Pancreas (tissue), 10 donors: ENCODE measurements around the gene IQGAP2. TPM values are rescaled to one million over a fixed set of nuclear protein-coding genes. Genes with fewer than 3 reads are reported as not detected.

Source experiments
- ATAC-seq, 4 donors: fragments of 200-7000 bp; cut with Tn5 transposase; one replicate each; pipeline versions ENCODE4 v1.8.0 to v1.9.1; 2020; ENCODE audit warnings: mild to moderate bottlenecking in 4 of 4, moderate library complexity in 4 of 4
- DNase-seq, 6 donors: peaks; one replicate each; pipeline ENCODE4 v3.0.0-alpha.2; 2020
- FAIRE-seq: peaks from 2 replicates; lab custom pipeline; 2012; peaks lifted over from hg19 to GRCh38; lab: Jason Lieb, UNC
- H3K27ac ChIP-seq, 4 donors: fragments of 200-600 bp; sonication (generic); 1 replicate in 3 of 4; 2 replicates in 1 of 4; pipeline versions ENCODE4 v1.5.0 to v1.8.0; 2020
- H3K27me3 ChIP-seq, 4 donors: fragments of 200-600 bp; one replicate each; pipeline ENCODE4 v1.8.0; 2021
- H3K36me3 ChIP-seq, 3 donors: fragments of 200-600 bp; sonication (generic) in 1 of 3; one replicate each; pipeline versions ENCODE4 v1.5.0 to v1.8.0; 2020 to 2021
- H3K4me1 ChIP-seq, 3 donors: fragments of 200-600 bp; one replicate each; pipeline ENCODE4 v1.8.0; 2021
- H3K4me3 ChIP-seq, 4 donors: fragments of 200-600 bp; sonication (generic) in 2 of 4; one replicate each; pipeline versions ENCODE4 v1.5.0 to v1.8.0; 2020 to 2021
- H3K9me3 ChIP-seq, 4 donors: fragments of 200-600 bp; one replicate each; pipeline ENCODE4 v1.8.0; 2021
- WGBS, 2 donors: extraction: QIAGEN DNeasy Blood & Tissue Kit; methylation state at CpG; one replicate each; pipeline ENCODE4 v1.1.7; 2013; 5-methylcytosine and 5-hydroxymethylcytosine counted together
- intact Hi-C, 3 donors: fragments of 100-400 bp; cut with DNase I; formaldehyde crosslinking; loops; one replicate each; pipeline versions ENCODE4 v1.11.1 to v1.14.2; 2022
- polyA plus RNA-seq, 2 donors: library from polyadenylated mRNA; stranded (reverse); fragments of 200-250 nt; gene quantifications; one replicate each; pipeline ENCODE4 v1.2.3, GENCODE V29; 2013
- total RNA-seq, 6 donors: library from RNA; stranded (reverse); fragmentation: NEBNext Ultra II Directional in 4 of 6; extraction: Animal tissue kit (Norgen Biotek cat#: 25700) in 4 of 6; gene quantifications; one replicate each; pipeline versions ENCODE4 v1.2.1 to v1.2.4, GENCODE V29; 2021 to 2023
- TF ChIP-seq, protein P1 (sequence below), 4 donors: fragments of 200-600 bp; sonication (generic) in 3 of 4; IDR thresholded peaks; one replicate each; pipeline versions ENCODE4 v1.5.0 to v1.8.0; 2021; ENCODE audit warnings: antibody characterized with exemption in 4 of 4
- donor health status: healthy with polysubstance abuse.
- donor health status: DM: no; HTN: no; CAD: no; lungs with moderate emphysema.
- donor health status: DM: no; HTN: no; CAD: no.
- donor health status: control.
- donor health status: control.
- donor health status: Bipolar disorder and iron deficiency.
- donor health status: DM: yes; HTN: yes; CAD: no.
- donor health status: DM: no; HTN: no; CAD: no.
- donor health status: DM: no; HTN: no; CAD: no.
- donor health status: DM: yes; HTN: yes; CAD: no.

The IQGAP2 gene
- total and polyA plus RNA-seq, 8 donors, result 14.4 to 54.0 (median 35.2) TPM

DNA sequence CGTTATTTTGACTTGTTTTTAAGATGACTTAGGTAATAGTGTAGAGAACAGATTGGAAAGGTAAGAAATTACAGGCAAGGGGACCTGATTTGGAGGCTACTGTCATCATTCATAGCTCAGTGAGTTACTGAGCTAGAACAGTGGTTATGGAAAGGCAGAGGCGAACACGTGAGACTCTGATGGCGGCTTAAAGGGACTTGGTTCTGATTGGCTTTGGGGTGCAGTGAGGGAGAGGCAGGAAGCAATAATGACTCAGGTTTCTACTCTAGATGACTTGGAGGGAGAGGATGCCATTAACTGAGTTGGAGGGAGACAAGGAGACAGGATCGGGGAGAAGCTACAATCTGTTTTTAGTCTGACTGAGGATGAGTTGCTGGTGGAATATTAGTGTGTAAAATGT is 217.1 kb downstream of the IQGAP2 start:
- H3K27me3 ChIP-seq, result no peaks in the 10 kb centered on the region
- no peak overlapping the region for H3K4me3 ChIP-seq
- FAIRE-seq (no peak), ATAC-seq (no peak), DNase-seq (no peak)
- no peaks in the 10 kb centered on the region for H3K36me3 ChIP-seq
- 96 to 97% methylated on average over 5 of the region's 5 CpGs for WGBS, 2 donors
- no peaks in the 10 kb centered on the region for H3K9me3 ChIP-seq
- intact Hi-C loops, result no loop called here
- TF ChIP-seq, protein P1, sequence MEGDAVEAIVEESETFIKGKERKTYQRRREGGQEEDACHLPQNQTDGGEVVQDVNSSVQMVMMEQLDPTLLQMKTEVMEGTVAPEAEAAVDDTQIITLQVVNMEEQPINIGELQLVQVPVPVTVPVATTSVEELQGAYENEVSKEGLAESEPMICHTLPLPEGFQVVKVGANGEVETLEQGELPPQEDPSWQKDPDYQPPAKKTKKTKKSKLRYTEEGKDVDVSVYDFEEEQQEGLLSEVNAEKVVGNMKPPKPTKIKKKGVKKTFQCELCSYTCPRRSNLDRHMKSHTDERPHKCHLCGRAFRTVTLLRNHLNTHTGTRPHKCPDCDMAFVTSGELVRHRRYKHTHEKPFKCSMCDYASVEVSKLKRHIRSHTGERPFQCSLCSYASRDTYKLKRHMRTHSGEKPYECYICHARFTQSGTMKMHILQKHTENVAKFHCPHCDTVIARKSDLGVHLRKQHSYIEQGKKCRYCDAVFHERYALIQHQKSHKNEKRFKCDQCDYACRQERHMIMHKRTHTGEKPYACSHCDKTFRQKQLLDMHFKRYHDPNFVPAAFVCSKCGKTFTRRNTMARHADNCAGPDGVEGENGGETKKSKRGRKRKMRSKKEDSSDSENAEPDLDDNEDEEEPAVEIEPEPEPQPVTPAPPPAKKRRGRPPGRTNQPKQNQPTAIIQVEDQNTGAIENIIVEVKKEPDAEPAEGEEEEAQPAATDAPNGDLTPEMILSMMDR (IDR thresholded peaks at IDR 0.05), result no peak
- no peak overlapping the region for H3K27ac ChIP-seq
- no peaks in the 10 kb centered on the region for H3K4me1 ChIP-seq

DNA sequence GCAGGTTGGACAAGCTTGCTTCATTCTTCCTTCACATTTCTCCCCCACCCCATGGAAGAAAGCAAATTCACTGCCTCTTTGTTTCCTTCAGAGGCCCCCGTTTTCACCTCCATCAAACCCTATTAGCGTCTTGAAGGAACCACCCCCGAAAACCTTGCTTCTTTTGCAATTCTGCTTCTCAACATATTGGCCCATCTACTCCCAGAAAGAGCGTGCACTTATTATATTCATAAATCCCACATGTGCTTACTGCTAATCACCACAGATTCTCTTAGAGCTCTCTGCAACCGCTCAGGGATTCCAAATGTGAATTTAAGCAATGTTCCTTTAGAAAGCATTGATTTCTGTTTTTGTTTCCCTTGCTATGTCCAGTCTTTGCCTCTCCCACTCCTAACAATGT is 219.0 kb downstream of the IQGAP2 start:
- TF ChIP-seq, protein P1 (IDR thresholded peaks at IDR 0.05), result no peak
- WGBS, 2 donors, result 94 to 96% methylated on average over 5 of the region's 5 CpGs

DNA sequence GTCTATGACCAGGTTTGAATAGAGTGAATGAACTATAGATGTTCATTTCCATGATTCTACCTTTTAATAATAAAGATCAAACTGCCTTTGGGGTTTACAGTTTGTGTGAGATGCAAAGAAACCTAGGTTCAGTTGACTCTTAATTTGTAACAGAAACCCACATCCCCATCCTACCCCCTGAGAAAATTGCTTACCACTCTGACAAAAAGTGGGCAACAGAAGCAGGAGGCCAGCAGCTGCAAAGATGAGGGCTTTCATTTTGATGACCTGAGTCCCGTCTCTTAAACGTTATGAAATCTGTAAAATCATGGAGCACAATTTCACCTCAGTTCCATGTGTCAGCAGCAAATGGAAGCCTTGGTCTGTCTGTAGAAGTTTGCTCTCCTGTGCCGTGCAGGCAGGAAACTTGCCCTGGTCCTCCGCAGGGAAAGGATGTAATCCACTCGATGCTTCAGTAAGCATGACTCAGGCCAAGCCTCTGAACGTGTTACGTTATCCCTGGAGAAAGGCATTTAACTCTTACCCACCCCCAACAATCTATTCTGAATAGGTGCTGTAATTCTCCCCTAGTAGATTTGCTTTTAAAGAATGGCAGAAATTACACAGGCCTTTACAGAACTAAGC is 220.0 kb downstream of the IQGAP2 start, which contains the start of gene F2RL2:
Gene F2RL2 (minus strand): TSS at position 431 of the 624 bp plus-strand sequence. CDS start 173 bp downstream, at position 258.
- peak in 3 of 4 donors; percentile 31 to 55 (median 48) for ATAC-seq
- Histone ChIP-seq H3K27ac (no peak within 1 kb of the TSS), H3K4me1 (no peaks in the 10 kb centered on the region), H3K4me3 (no peak within 1 kb of the TSS), H3K27me3 (no peaks in the 10 kb centered on the region), H3K9me3 (no peaks in the 10 kb centered on the region), H3K36me3 (no peaks in the 10 kb centered on the region)
- no peak for FAIRE-seq
- TF ChIP-seq, protein P1 (IDR thresholded peaks at IDR 0.05), result no peak
- intact Hi-C loops, result no loop called here
- WGBS, 2 donors, result 53 to 55% methylated on average over 7 of the region's 7 CpGs
- DNase-seq, result no peak

More for the DNA sequence above, 219.0 kb downstream of the IQGAP2 start:
- no peaks in the 10 kb centered on the region for H3K4me1 ChIP-seq
- DNase-seq (no peak), ATAC-seq (no peak), FAIRE-seq (no peak)
- no peak overlapping the region for H3K27ac ChIP-seq
- H3K36me3 ChIP-seq, result no peaks in the 10 kb centered on the region
- no peak overlapping the region for H3K4me3 ChIP-seq
- H3K9me3 ChIP-seq, result no peaks in the 10 kb centered on the region
- intact Hi-C loops, result no loop called here
- H3K27me3 ChIP-seq, result no peaks in the 10 kb centered on the region

DNA sequence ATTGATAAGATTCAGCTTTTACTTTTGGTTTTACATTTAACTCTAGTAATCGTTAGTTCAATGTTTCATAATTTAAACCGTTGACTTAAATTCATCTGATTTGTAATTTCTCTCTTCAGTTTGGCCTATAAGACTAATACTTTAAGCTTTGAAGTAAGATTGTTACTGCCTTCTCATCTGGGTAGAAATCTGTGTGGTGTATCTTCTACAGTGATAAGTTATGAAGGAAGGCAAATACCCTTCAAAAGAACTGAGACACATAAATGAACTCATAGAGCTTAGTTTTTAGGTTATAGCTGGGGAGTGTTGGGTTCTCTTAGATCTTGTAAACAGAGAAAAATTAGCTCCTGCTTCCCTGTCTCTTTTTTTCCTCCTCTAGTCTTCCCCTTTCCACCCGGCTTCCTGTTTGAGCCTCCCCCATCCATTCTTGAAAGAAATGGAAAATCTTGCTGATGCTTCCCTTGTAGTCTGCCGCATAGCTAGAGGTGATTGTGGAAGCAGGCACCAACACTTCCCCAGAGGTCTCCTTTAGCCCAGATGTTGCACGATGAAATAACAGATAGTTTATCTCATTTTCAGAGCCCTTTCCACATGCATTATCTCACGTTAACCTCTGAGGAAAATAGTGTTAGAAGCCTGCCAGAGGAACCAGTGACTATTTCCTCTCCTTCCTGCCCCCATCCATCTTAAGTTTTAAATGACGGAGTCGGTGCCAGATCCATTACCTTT is 222.2 kb downstream of the IQGAP2 start:
- WGBS, 2 donors, result 71 to 76% methylated on average over 8 of the region's 8 CpGs
- no peaks in the 10 kb centered on the region for H3K4me1 ChIP-seq
- H3K27me3 ChIP-seq, result no peaks in the 10 kb centered on the region
- H3K9me3 ChIP-seq, result no peaks in the 10 kb centered on the region
- DNase-seq (no peak), ATAC-seq (no peak), FAIRE-seq (no peak)
- no peak overlapping the region for H3K27ac ChIP-seq
- no peaks in the 10 kb centered on the region for H3K36me3 ChIP-seq
- TF ChIP-seq, protein P1 (IDR thresholded peaks at IDR 0.05), result no peak
- no peak overlapping the region for H3K4me3 ChIP-seq
- intact Hi-C loops, result no loop called here

DNA sequence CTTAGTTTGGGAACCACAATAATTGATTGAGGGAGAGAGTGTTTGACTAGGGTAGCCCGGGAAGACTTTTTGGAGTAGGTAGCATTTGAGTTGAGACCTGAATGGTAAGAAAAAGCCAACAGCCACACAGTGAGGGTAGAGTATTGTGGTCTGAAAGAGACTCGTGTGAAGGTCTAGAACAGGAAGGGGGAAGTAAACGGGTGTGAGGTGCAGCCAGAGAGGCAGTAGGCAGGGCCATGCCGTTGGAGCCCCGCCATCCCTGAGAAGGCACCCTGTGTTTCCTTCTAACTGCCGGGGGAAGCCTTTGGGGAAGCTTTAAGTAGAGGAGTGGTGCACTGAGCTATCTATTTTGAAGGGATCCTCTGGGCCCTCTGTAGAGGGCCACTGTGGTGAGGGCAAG is 223.7 kb downstream of the IQGAP2 start:
- no peak for ATAC-seq
- WGBS, 2 donors, result 83 to 86% methylated on average over 6 of the region's 6 CpGs
- intact Hi-C loops, result no loop called here

More for the DNA sequence above, 223.7 kb downstream of the IQGAP2 start:
- Histone ChIP-seq H3K27me3 (no peaks in the 10 kb centered on the region), H3K36me3 (no peaks in the 10 kb centered on the region), H3K27ac (no peak overlapping the region), H3K4me1 (no peaks in the 10 kb centered on the region), H3K4me3 (no peak overlapping the region), H3K9me3 (no peaks in the 10 kb centered on the region)
- FAIRE-seq, result no peak
- DNase-seq, result no peak
- TF ChIP-seq, protein P1 (IDR thresholded peaks at IDR 0.05), result no peak
